K562 (cell line): ENCODE data around the gene YPEL3. TPM values are rescaled to one million over a fixed set of nuclear protein-coding genes. Genes with fewer than 3 reads are reported as not detected.

Source experiments
- ATF1 ChIP-seq, 2 experiments: fragments of 450-650 bp in 1 of 2; IDR thresholded peaks; 2 replicates each; pipeline ENCODE4 v1.6.1; 2016; ENCODE audit warnings: missing compliant biosample characterization in 1 of 2, missing genetic modification characterization in 1 of 2
- ATF7 ChIP-seq: fragments of 450-650 bp; IDR thresholded peaks from 2 replicates; pipeline ENCODE4 v1.7.1; 2014; ENCODE audit warnings: mild to moderate bottlenecking, moderate library complexity
- BHLHE40 ChIP-seq: IDR thresholded peaks from 2 replicates; pipeline ENCODE4 v1.6.1; 2011; ENCODE audit warnings: low read length, improper control_type of control experiment
- BMI1 ChIP-seq: fragments of 150-350 bp; IDR thresholded peaks from 2 replicates; pipeline ENCODE4 v1.6.1; 2014; ENCODE audit warnings: low read length
- CREM ChIP-seq: IDR thresholded peaks from 2 replicates; pipeline ENCODE4 v1.6.1; 2014; ENCODE audit warnings: antibody characterized with exemption, low read depth
- EP400 ChIP-seq: fragments of 450-650 bp; IDR thresholded peaks from 2 replicates; pipeline ENCODE4 v1.6.1; 2017; ENCODE audit warnings: antibody characterized with exemption, mild to moderate bottlenecking, moderate library complexity
- GATAD2A ChIP-seq: fragments of 450-650 bp; IDR thresholded peaks from 2 replicates; pipeline ENCODE4 v1.6.1; 2017
- MAZ ChIP-seq, 2 experiments: fragments of 450-650 bp in 1 of 2; sonication (generic) in 1 of 2; formaldehyde crosslinking; IDR thresholded peaks in 1 of 2; conservative IDR thresholded peaks in 1 of 2; 2 replicates each; pipeline versions ENCODE4 v1.4.0 to v1.5.0; 2020; ENCODE audit warnings: mild to moderate bottlenecking in 1 of 2, missing genetic modification reagents in 1 of 2
- MTA3 ChIP-seq: fragments of 450-650 bp; formaldehyde crosslinking; IDR thresholded peaks from 2 replicates; pipeline ENCODE4 v1.6.1; 2017; ENCODE audit warnings: mild to moderate bottlenecking, borderline replicate concordance
- NR2C2 ChIP-seq, 2 experiments: fragments of 200-800 bp in 1 of 2; sonication (Bioruptor generic) in 1 of 2; sonication (generic) in 1 of 2; formaldehyde crosslinking in 1 of 2; IDR thresholded peaks; 2 replicates each; pipeline versions ENCODE4 v1.6.1 to v1.8.0; 2016 to 2022; ENCODE audit warnings: mild to moderate bottlenecking in 1 of 2, missing compliant biosample characterization in 1 of 2, missing genetic modification characterization in 1 of 2, missing genetic modification reagents in 1 of 2
- NRF1 ChIP-seq, 2 experiments: fragments of 450-650 bp; IDR thresholded peaks in 1 of 2; conservative IDR thresholded peaks in 1 of 2; 2 replicates each; pipeline ENCODE4 v1.6.1; 2014; ENCODE audit warnings: mild to moderate bottlenecking in 2 of 2
- SMC3 ChIP-seq: conservative IDR thresholded peaks from 2 replicates; pipeline ENCODE4 v1.6.1; 2011; ENCODE audit warnings: low read depth, low read length, improper control_type of control experiment; ENCODE audit not compliant: insufficient read depth
- XRCC5 ChIP-seq: fragments of 200-400 bp; formaldehyde crosslinking; IDR thresholded peaks from 2 replicates; pipeline ENCODE4 v1.6.1; 2017; ENCODE audit warnings: low read depth, mild to moderate bottlenecking, low read length
- ZNF239 ChIP-seq: fragments of 250-450 bp; sonication (Bioruptor Pico); IDR thresholded peaks from 2 replicates; pipeline ENCODE4 v1.4.0; 2020; ENCODE audit warnings: mild to moderate bottlenecking
- ZNF551 ChIP-seq: fragments of 250-450 bp; sonication (Bioruptor Pico); IDR thresholded peaks from 2 replicates; pipeline ENCODE4 v1.5.0; 2021; ENCODE audit warnings: mild to moderate bottlenecking, moderate library complexity
- polyA plus RNA-seq, 8 experiments: library from polyadenylated mRNA; depleted of rRNA in 4 of 8; stranded (reverse) in 5 of 8; unstranded in 3 of 8; fragments of >200 nt; fragmentation: Nextera tagmentation in 2 of 8; fragmentation: Illumina TruSeq in 1 of 8; extraction: Ambion mirVana in 2 of 8; extraction: Trizol in 1 of 8; gene quantifications; 2 replicates each; pipeline versions ENCODE4 v1.2.1 to v1.2.3, GENCODE V29; 2011 to 2014; ENCODE audit warnings: inconsistent platforms in 1 of 8, missing spikeins in 1 of 8
- total RNA-seq, 7 experiments: library from RNA; depleted of rRNA in 6 of 7; stranded (reverse); fragments of >200 nt in 6 of 7; fragmentation: Illumina TruSeq in 2 of 7; extraction: Trizol in 2 of 7; gene quantifications; 2 replicates each; pipeline versions ENCODE4 v1.2.1 to v1.2.3, GENCODE V29; 2011 to 2021; ENCODE audit warnings: low replicate concordance in 1 of 7
- TF ChIP-seq, protein P1 (sequence below), 2 experiments: fragments of 450-650 bp; formaldehyde crosslinking in 1 of 2; IDR thresholded peaks; 2 replicates each; pipeline versions ENCODE4 v1.4.0 to v1.6.1; 2014 to 2020; ENCODE audit warnings: mild to moderate bottlenecking in 2 of 2, borderline replicate concordance in 1 of 2, low read depth in 1 of 2
- TF ChIP-seq, protein P2 (sequence below): fragments of 450-650 bp; formaldehyde crosslinking; IDR thresholded peaks from 2 replicates; pipeline ENCODE4 v1.4.0; 2020; ENCODE audit warnings: mild to moderate bottlenecking, moderate library complexity

Gene YPEL3
- total and polyA plus RNA-seq, 9 of the 15 experiments (the other 6 are each of a cell fraction or from before 2014, with no cell fraction given): 0.41 to 15.0 (median 2.9) TPM

GRCh38 chr16:30054959-30055553 lies 41.0 kb downstream of the YPEL3 start (continued):
- TF ChIP-seq, protein P1, sequence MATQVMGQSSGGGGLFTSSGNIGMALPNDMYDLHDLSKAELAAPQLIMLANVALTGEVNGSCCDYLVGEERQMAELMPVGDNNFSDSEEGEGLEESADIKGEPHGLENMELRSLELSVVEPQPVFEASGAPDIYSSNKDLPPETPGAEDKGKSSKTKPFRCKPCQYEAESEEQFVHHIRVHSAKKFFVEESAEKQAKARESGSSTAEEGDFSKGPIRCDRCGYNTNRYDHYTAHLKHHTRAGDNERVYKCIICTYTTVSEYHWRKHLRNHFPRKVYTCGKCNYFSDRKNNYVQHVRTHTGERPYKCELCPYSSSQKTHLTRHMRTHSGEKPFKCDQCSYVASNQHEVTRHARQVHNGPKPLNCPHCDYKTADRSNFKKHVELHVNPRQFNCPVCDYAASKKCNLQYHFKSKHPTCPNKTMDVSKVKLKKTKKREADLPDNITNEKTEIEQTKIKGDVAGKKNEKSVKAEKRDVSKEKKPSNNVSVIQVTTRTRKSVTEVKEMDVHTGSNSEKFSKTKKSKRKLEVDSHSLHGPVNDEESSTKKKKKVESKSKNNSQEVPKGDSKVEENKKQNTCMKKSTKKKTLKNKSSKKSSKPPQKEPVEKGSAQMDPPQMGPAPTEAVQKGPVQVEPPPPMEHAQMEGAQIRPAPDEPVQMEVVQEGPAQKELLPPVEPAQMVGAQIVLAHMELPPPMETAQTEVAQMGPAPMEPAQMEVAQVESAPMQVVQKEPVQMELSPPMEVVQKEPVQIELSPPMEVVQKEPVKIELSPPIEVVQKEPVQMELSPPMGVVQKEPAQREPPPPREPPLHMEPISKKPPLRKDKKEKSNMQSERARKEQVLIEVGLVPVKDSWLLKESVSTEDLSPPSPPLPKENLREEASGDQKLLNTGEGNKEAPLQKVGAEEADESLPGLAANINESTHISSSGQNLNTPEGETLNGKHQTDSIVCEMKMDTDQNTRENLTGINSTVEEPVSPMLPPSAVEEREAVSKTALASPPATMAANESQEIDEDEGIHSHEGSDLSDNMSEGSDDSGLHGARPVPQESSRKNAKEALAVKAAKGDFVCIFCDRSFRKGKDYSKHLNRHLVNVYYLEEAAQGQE (IDR thresholded peaks at IDR 0.05; ENCODE audit: borderline replicate concordance): peak; percentile 45; the same call in 1 of the 2 replicates
- TF ChIP-seq, protein P1 (CRISPR knock-in tag; IDR thresholded peaks at IDR 0.05; ENCODE audit: low read depth): no peak
- TF ChIP-seq SMC3 (0 out of 2 replicates have a peak, but pooled peaks have one; percentile 41), CREM (peak; percentile 43; the same call in 1 of the 2 replicates), ATF1 (CRISPR knock-in tag; IDR thresholded peaks at IDR 0.05) (no peak), ATF1 (tag; IDR thresholded peaks at IDR 0.05) (0 out of 2 replicates have a peak, but pooled peaks have one; percentile 8), ZNF551 (CRISPR knock-in tag) (no peak), EP400 (no peak), ATF7 (0 out of 2 replicates have a peak, but pooled peaks have one; percentile 12), XRCC5 (peak; percentile 38; the same call in 1 of the 2 replicates), BHLHE40 (0 out of 2 replicates have a peak, but pooled peaks have one; percentile 8), MAZ (CRISPR knock-in tag; conservative IDR thresholded peaks at IDR 0.05 in 1 of 2, IDR thresholded peaks at IDR 0.05 in 1 of 2) (peak in 1 of 2 experiments; percentile 69; a peak in 2 of 4 replicates), ZNF239 (CRISPR knock-in tag) (no peak), NR2C2 (CRISPR knock-in tag; IDR thresholded peaks at IDR 0.05) (no peak), NR2C2 (tag; IDR thresholded peaks at IDR 0.05) (peak; percentile 37; the same call in 1 of the 2 replicates), BMI1 (no peak), NRF1 (conservative IDR thresholded peaks at IDR 0.05 in 1 of 2, IDR thresholded peaks at IDR 0.05 in 1 of 2) (peak in 1 of 2 experiments; percentile 53; a peak in 3 of 4 replicates), GATAD2A (0 out of 2 replicates have a peak, but pooled peaks have one; percentile 56), MTA3 (0 out of 2 replicates have a peak, but pooled peaks have one; percentile 34)
- TF ChIP-seq, protein P2, sequence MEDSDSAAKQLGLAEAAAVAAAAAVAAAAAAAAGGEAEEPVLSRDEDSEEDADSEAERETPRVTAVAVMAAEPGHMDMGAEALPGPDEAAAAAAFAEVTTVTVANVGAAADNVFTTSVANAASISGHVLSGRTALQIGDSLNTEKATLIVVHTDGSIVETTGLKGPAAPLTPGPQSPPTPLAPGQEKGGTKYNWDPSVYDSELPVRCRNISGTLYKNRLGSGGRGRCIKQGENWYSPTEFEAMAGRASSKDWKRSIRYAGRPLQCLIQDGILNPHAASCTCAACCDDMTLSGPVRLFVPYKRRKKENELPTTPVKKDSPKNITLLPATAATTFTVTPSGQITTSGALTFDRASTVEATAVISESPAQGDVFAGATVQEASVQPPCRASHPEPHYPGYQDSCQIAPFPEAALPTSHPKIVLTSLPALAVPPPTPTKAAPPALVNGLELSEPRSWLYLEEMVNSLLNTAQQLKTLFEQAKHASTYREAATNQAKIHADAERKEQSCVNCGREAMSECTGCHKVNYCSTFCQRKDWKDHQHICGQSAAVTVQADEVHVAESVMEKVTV (CRISPR knock-in tag): peak; percentile 21; the same call in 1 of the 2 replicates
